A549 (cell line): ENCODE results near the gene PUM1. TPM values are rescaled to one million over a fixed set of nuclear protein-coding genes. Genes with fewer than 3 reads are reported as not detected.

Source experiments
- ATAC-seq, 2 experiments: fragments of 200-7000 bp in 1 of 2; fragments of >200 bp in 1 of 2; cut with Nextera tagmentation in 1 of 2; cut with Tn5 transposase in 1 of 2; 3 replicates each; pipeline versions ENCODE4 v1.8.0 to v1.9.1; 2018 to 2020; ENCODE audit warnings: mild to moderate bottlenecking in 1 of 2, moderate library complexity in 1 of 2
- CTCF ChIA-PET: fragments of 300-600 bp; sonication (Branson Sonifier 250); formaldehyde crosslinking; extraction: SDS; loops from one replicate; lab custom pipeline; 2021; ENCODE audit warnings: antibody characterized with exemption, inconsistent platforms; lab: Yijun Ruan, JAX
- POLR2A ChIA-PET: fragments of 350-600 bp; formaldehyde crosslinking; extraction: SDS; loops from one replicate; lab custom pipeline; 2021; ENCODE audit warnings: antibody characterized with exemption, inconsistent platforms; lab: Yijun Ruan, JAX
- DNase-seq, 2 experiments: peaks; one replicate each; pipeline versions ENCODE4 v3.0.0 to v3.0.0-alpha.2; 2011 to 2016; ENCODE audit warnings: low read depth in 1 of 2, low spot score in 1 of 2
- FAIRE-seq: peaks from 2 replicates; lab custom pipeline; 2011; peaks lifted over from hg19 to GRCh38; lab: Jason Lieb, UNC
- H3K27ac ChIP-seq, 2 experiments: fragments of >200 bp; sonication (Bioruptor Twin); formaldehyde crosslinking; 3 replicates each; pipeline ENCODE4 v1.5.1; 2016 to 2017
- H3K4me1 ChIP-seq: fragments of >200 bp; sonication (Bioruptor Twin); formaldehyde crosslinking; 3 replicates; pipeline ENCODE4 v1.6.1; 2016
- H3K4me2 ChIP-seq: fragments of >200 bp; sonication (Bioruptor Twin); formaldehyde crosslinking; 3 replicates; pipeline ENCODE4 v1.6.1; 2016
- H3K4me3 ChIP-seq: fragments of >200 bp; sonication (Bioruptor Twin); formaldehyde crosslinking; 3 replicates; pipeline ENCODE4 v1.5.1; 2016
- H3K9me3 ChIP-seq: fragments of >200 bp; sonication (Bioruptor Twin); formaldehyde crosslinking; 3 replicates; pipeline ENCODE4 v1.6.1; 2016
- CHD4 ChIP-seq: fragments of 200-600 bp; sonication (generic); IDR thresholded peaks from 2 replicates; pipeline ENCODE4 v1.6.1; 2016; ENCODE audit warnings: antibody characterized with exemption, mild to moderate bottlenecking, borderline replicate concordance
- CTCF ChIP-seq: fragments of >200 bp; sonication (Bioruptor Twin); formaldehyde crosslinking; IDR thresholded peaks from 3 replicates; pipeline ENCODE4 v1.5.1; 2016
- EHF ChIP-seq: fragments of 250-450 bp; sonication (Bioruptor Pico); IDR thresholded peaks from 2 replicates; pipeline ENCODE4 v1.5.0; 2020; ENCODE audit warnings: mild to moderate bottlenecking
- EHMT2 ChIP-seq: fragments of 200-600 bp; sonication (generic); IDR thresholded peaks from 2 replicates; pipeline ENCODE4 v1.6.1; 2016; ENCODE audit warnings: antibody characterized with exemption, low read depth, mild to moderate bottlenecking, moderate library complexity
- EP300 ChIP-seq, 2 experiments: fragments of >200 bp; sonication (Bioruptor Twin); formaldehyde crosslinking; IDR thresholded peaks; 2 replicates in 1 of 2; 3 replicates in 1 of 2; pipeline ENCODE4 v1.6.1; 2016 to 2017
- FOXS1 ChIP-seq: fragments of 250-450 bp; sonication (Bioruptor Pico); IDR thresholded peaks from 2 replicates; pipeline ENCODE4 v1.5.0; 2020; ENCODE audit warnings: mild to moderate bottlenecking, moderate library complexity
- HOXB5 ChIP-seq: fragments of 250-450 bp; sonication (Bioruptor Pico); IDR thresholded peaks from 2 replicates; pipeline ENCODE4 v1.5.0; 2020; ENCODE audit warnings: mild to moderate bottlenecking, moderate library complexity
- KDM1A ChIP-seq: fragments of 200-600 bp; sonication (generic); IDR thresholded peaks from 2 replicates; pipeline ENCODE4 v1.6.1; 2016; ENCODE audit warnings: low read depth, mild to moderate bottlenecking
- MAZ ChIP-seq: fragments of 150-350 bp; IDR thresholded peaks from 2 replicates; pipeline ENCODE4 v1.6.1; 2014; ENCODE audit warnings: antibody characterized with exemption, low read depth, low read length, borderline replicate concordance
- NFE2L2 ChIP-seq: fragments of 150-350 bp; conservative IDR thresholded peaks from 2 replicates; pipeline ENCODE4 v1.6.1; 2014; ENCODE audit warnings: low read length
- NPAS2 ChIP-seq: fragments of 250-450 bp; sonication (Bioruptor Pico); IDR thresholded peaks from 2 replicates; pipeline ENCODE4 v1.8.0; 2022; ENCODE audit warnings: mild to moderate bottlenecking, moderate library complexity, borderline replicate concordance
- PBX3 ChIP-seq: IDR thresholded peaks from 2 replicates; pipeline ENCODE4 v1.6.1; 2012
- RNF2 ChIP-seq: fragments of 200-600 bp; sonication (generic); IDR thresholded peaks from 2 replicates; pipeline ENCODE4 v1.6.1; 2016; ENCODE audit warnings: low read depth, mild to moderate bottlenecking, antibody characterized with exemption, moderate library complexity, borderline replicate concordance
- ZC3H11A ChIP-seq: fragments of 450-650 bp; IDR thresholded peaks from 2 replicates; pipeline ENCODE4 v1.6.1; 2014; ENCODE audit warnings: antibody characterized with exemption, mild to moderate bottlenecking
- ZFP36 ChIP-seq: fragments of 450-650 bp; IDR thresholded peaks from 2 replicates; pipeline ENCODE4 v1.6.1; 2014; ENCODE audit warnings: borderline replicate concordance; ENCODE audit not compliant: partially characterized antibody
- ZSCAN20 ChIP-seq: fragments of 250-450 bp; sonication (Bioruptor Pico); IDR thresholded peaks from 2 replicates; pipeline ENCODE4 v1.8.0; 2022; ENCODE audit warnings: mild to moderate bottlenecking, moderate library complexity
- WGBS: methylation state at CpG from one replicate; pipeline ENCODE4 v1.1.6; 2017; ENCODE audit errors: missing lambda C conversion rate; 5-methylcytosine and 5-hydroxymethylcytosine counted together
- polyA plus RNA-seq, 4 experiments: library from polyadenylated mRNA; depleted of rRNA in 3 of 4; stranded (reverse); fragments of >200 nt; fragmentation: RNase III in 1 of 4; extraction: RNeasy Plus Mini Kit Qiagen cat#74134 plus additional on column Dnase treatment in 1 of 4; gene quantifications; 2 replicates in 3 of 4; 3 replicates in 1 of 4; pipeline ENCODE4 v1.2.3, GENCODE V29; 2011 to 2017
- TF ChIP-seq, protein P1 (sequence below): fragments of 250-450 bp; sonication (Bioruptor Pico); IDR thresholded peaks from 2 replicates; pipeline ENCODE4 v1.5.0; 2021; ENCODE audit warnings: mild to moderate bottlenecking, moderate library complexity, borderline replicate concordance
- TF ChIP-seq, protein P2 (sequence below): IDR thresholded peaks from 2 replicates; pipeline ENCODE4 v1.6.1; 2012; ENCODE audit warnings: low read depth, borderline replicate concordance

PUM1 gene
- polyA plus RNA-seq, 2 of the 4 experiments (the other 2 are of a cell fraction), result 30.2 to 55.3 TPM

DNA sequence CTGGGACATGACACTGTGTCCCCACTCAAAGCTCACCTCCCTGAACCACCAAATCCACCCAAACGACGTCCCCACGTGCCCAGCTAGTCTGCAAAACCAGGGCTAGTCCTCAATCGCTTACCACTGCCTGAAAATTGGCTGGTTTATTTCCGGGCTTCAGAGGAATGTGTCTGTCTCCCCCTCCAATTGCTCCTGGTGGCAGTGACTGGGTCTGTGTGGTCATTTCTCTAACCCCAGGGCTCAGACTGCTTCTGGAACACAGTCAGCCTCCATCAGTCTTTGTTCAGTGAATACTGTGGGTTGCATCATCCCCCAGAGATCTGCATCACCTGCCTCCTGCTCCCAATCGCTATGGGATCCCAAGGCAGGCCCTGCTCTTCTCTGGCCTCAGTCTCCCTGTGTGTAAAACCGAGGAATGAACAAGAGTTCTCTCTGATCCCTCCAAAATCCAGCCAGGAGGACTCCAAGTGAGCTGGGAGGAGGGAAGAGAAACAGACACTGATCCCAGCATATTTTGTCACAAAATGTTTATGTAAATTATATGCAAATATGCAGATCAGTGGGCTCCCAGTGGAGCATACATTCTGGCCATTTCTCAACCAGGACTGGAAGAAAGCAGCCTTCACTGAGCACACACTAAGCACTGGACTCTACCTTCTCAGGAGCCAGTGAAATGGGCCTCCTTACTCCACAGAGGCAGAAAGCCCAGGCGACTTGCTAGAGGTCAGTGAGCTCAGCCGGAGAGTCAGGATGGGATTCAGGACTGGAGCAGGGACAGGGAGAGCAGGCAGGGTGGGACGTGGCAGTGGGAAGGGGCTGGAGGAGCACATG is 177.8 kb downstream of the PUM1 start:
- TF ChIP-seq HOXB5, result no peak
- TF ChIP-seq, all 56 proteins: peak for 0
- Histone ChIP-seq H3K4me3 (no peak overlapping the region), H3K4me2 (no peak overlapping the region), H3K9me3 (no peaks in the 10 kb centered on the region), H3K27ac (peak overlapping the region in 1 of 2 experiments; percentile 47; a peak in 2 of 6 replicates), H3K4me1 (peaks cover 17% of the 10 kb centered on the region; the same call in 1 of the 3 replicates)
- DNase-seq (no peak), ATAC-seq (peak in 1 of 2 experiments; percentile 44; a peak in 3 of 6 replicates), FAIRE-seq (no peak)
- 77% methylated on average over 10 of the region's 10 CpGs for WGBS
- CTCF ChIA-PET, result interaction anchor here (2.2 to 2.3 kb wide), 2 partner anchors 86 kb away, joined by 6 to 9 read pairs; no protein-coding TSS in a partner anchor
- POLR2A ChIA-PET, result no interaction called here

GRCh38 chr1:30886710-30887428 is 178.6 kb downstream of the PUM1 start:
- POLR2A ChIA-PET, result no interaction called here
- H3K27ac ChIP-seq, result peak overlapping the region in 1 of 2 experiments; percentile 47; a peak in 1 of 6 replicates
- peaks cover 15% of the 10 kb centered on the region; the same call in 1 of the 3 replicates for H3K4me1 ChIP-seq
- 97% methylated on average over 4 of the region's 12 CpGs for WGBS
- TF ChIP-seq NFE2L2 (no peak), KDM1A (peak; percentile 56; the same call in 1 of the 2 replicates), ZFP36 (peak; percentile 30)
- no peak overlapping the region for H3K4me2 ChIP-seq
- no peaks in the 10 kb centered on the region for H3K9me3 ChIP-seq
- H3K4me3 ChIP-seq, result no peak overlapping the region
- ATAC-seq (no peak), FAIRE-seq (no peak), DNase-seq (no peak)
- CTCF ChIA-PET, result interaction anchor here (1.6 to 2.3 kb wide), 2 partner anchors 85 to 104 kb away, joined by 5 to 9 read pairs; no protein-coding TSS in a partner anchor

GRCh38 chr1:30885570-30886522 is 179.7 kb downstream of the PUM1 start:
- Histone ChIP-seq H3K4me2 (no peak overlapping the region), H3K4me1 (peaks cover 15% of the 10 kb centered on the region; the same call in 1 of the 3 replicates), H3K4me3 (no peak overlapping the region)
- TF ChIP-seq ZC3H11A (no peak), MAZ (no peak), CTCF (no peak), FOXS1 (CRISPR knock-in tag) (no peak), PBX3 (no peak), CHD4 (no peak), EHMT2 (no peak), RNF2 (no peak), EP300 (IDR thresholded peaks at IDR 0.05) (no peak), EHF (CRISPR knock-in tag) (no peak), ZSCAN20 (CRISPR knock-in tag) (no peak), NPAS2 (CRISPR knock-in tag) (no peak)
- TF ChIP-seq, protein P1, sequence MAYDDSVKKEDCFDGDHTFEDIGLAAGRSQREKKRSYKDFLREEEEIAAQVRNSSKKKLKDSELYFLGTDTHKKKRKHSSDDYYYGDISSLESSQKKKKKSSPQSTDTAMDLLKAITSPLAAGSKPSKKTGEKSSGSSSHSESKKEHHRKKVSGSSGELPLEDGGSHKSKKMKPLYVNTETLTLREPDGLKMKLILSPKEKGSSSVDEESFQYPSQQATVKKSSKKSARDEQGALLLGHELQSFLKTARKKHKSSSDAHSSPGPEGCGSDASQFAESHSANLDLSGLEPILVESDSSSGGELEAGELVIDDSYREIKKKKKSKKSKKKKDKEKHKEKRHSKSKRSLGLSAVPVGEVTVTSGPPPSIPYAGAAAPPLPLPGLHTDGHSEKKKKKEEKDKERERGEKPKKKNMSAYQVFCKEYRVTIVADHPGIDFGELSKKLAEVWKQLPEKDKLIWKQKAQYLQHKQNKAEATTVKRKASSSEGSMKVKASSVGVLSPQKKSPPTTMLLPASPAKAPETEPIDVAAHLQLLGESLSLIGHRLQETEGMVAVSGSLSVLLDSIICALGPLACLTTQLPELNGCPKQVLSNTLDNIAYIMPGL (CRISPR knock-in tag), result no peak
- TF ChIP-seq, protein P2, sequence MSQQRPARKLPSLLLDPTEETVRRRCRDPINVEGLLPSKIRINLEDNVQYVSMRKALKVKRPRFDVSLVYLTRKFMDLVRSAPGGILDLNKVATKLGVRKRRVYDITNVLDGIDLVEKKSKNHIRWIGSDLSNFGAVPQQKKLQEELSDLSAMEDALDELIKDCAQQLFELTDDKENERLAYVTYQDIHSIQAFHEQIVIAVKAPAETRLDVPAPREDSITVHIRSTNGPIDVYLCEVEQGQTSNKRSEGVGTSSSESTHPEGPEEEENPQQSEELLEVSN, result no peak
- TF ChIP-seq, all 56 proteins: peak for 0
- DNase-seq (no peak), FAIRE-seq (no peak), ATAC-seq (no peak)
- no peak overlapping the region for H3K27ac ChIP-seq
- CTCF ChIA-PET, result interaction anchor here (1.5 to 2.3 kb wide), 3 partner anchors 26 to 103 kb away, joined by 5 to 9 read pairs (median 5); no protein-coding TSS in a partner anchor
- POLR2A ChIA-PET, result no interaction called here
- 80% methylated on average over 15 of the region's 17 CpGs for WGBS
- H3K9me3 ChIP-seq, result no peaks in the 10 kb centered on the region
